Activated CD4-positive, alpha-beta T cell treated with anti-CD3 and anti-CD28 coated beads for 48 hours (primary cell): ENCODE results near the gene LGALS12.
"Not testable (repeated sequence)": the region's sequence is repeated elsewhere in the genome, so short reads cannot be mapped to it uniquely, and the experiment has no call there.

ENCODE experiments used
- DNase-seq: peaks from one replicate; pipeline ENCODE4 v3.0.0-alpha.2; 2020

The LGALS12 gene

DNA sequence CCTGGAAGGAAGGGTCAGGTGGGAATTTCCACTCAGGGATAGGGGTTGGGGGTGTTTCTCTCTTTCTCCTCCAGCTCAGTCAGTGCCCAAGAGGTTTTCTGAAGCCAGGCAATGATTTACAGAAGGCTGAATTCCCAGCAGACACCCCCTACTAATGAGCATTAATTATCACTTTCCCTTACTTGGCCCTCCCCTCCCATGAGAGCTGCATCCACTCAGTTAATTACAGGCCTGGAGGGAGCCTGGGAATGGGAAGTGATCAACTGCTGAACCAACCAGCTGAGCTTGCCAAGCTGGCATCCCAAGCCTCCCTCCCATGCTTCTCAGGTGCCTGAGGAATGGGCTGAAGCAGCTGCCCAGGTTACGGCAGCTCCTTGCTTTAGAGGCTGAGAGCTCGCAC is 992 bp downstream of the LGALS12 start:
- no peak for DNase-seq

DNA sequence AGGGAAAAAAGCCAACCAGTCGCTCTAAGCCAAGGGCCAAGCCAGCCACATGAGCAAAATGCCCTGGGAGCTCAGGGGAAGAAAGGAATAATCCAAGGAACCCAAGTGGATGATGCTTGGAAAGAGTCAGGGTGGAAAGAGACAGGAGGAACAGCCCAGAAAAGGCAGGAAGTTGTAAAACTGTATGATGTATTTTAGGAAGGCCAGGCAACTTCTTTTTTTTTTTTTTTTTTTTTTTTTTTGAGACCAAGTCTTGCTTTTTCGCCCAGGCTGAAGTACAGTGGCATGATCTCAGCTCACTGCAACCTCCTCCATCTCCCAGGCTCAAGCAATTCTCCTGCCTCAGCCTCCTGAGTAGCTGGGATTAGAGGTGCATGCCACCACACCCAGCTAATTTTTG is 1.6 kb downstream of the LGALS12 start:
- no peak for DNase-seq

DNA sequence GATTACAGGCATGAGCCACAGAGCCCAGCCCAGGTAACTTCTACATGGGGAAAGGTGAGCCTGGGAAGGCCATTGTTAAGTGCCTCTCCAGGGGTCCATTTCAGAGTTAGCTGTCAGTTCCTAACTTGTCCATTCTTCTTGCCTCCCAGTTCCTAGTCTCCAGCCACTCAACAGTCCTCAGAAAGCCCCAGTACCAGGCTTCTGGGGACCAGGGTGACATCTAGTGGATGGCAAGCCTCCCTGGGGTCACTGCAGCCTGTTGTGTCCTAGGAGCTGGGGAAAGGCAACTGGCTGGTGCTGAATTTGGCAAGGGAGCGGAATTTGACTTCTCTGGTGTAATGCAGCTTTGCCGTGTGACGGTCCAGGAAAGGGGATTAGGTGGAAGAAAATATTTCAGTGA is 2.1 kb downstream of the LGALS12 start:
- peak; percentile 27 for DNase-seq

DNA sequence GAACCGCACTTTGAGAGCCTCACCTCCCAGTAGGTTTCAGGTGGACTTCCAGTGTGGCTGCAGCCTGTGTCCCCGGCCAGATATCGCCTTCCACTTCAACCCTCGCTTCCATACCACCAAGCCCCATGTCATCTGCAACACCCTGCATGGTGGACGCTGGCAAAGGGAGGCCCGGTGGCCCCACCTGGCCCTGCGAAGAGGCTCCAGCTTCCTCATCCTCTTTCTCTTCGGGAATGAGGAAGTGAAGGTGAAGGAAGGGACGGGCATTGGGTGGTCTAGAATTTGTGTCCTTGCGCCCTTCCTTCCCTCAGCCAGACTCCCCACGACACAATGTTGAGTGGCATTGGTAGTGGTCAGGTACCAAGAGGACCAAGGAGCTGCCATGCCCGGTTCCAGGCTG is 2.9 kb downstream of the LGALS12 start:
- no peak for DNase-seq

DNA sequence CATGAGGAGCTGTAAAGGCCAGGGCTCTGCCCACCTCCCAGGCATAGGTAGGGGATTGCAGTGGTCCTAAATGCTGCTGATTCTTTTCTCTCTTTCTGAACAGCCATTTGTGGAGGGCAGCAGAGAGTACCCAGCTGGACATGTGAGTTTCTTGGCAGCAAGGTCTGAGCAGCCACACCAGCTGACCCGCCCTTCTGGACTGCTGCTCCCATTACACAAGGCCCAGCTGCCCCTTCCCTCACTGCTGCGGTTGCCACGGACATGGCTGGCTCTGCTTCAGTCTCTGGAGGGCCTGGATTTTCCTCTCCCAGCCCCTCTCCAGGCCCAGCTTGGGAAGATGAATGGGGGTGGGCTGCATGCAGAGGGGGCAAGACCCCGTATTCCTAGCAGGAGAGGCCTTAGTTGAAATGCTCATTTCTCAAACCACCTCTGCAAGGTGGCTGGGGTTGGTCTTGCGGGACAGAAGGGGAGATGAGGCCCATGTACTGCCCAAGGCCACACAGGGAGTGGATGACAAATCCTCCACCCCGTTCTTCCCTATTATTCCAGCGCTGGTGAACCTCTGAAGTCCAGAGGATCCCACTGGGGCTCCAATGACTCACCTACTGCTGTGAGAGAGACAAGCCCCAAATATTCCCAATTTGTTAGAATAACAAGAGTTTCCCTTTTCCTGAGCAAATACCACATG is 4.6 kb downstream of the LGALS12 start:
- no peak for DNase-seq

DNA sequence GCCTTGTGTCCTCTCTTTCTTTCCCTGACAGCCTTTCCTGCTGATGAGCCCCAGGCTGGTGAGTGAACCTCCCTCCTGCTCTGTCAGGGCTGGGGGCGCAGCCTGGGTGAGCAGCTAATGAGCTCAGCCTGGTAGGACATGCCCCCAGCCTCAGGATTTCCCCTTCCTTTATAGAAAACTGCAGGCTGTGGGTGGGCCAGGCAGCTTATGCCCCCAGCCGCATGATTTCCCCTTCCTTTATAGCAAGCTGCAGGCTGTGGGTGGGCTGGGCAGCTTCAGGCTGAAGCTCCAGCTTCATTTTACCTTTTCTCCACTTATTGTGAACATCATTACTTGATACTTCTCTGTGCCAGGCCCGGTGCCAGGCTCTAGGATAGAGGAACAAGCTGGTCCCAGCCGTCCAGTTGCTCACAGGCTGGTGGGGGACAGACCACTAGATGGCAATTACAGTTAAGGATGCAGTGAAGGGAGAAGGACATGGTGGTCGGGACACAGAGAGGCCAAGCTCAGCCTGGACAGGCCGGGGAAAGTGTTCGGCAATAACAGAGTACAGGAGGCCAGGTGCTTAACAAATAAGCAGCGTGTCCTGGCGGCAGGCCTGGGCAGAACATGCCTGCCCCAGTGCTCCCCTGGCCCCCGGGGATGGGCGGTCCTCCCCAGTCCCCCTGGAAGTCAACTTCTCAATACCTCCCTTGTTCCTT is 5.3 kb downstream of the LGALS12 start:
- no peak for DNase-seq

DNA sequence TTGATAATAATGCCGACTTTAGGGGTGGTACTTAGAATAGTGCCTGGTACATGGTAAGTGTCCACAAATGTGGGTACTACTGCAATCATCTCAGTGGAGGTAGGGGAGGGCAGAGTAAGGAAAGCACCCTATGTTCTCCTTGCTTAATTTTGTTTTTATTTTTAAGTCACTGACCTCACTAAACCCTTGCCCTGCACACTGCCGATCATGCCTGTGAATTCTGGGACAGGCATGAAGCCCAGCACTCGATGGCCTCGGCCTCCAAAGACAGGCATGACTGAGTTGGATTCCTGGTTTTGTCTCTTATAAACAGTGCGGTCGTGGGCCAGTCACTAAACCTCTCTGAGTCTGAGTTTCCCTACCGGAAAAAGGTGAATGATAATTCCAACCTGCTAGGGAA is 6.9 kb downstream of the LGALS12 start:
- DNase-seq: no peak

DNA sequence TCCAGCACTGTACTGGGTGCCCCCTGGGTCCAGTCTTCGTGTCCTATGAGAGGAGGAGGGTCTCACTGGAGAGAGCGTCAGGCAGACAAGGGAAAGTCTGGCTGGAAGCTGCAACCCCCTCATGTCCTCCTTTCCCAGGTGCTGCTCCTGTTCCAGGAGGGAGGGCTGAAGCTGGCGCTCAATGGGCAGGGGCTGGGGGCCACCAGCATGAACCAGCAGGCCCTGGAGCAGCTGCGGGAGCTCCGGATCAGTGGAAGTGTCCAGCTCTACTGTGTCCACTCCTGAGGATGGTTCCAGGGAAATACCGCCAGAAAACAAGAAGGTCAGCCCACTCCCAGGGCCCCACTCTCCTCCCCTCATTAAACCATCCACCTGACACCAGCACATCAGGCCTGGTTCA is 10.2 kb downstream of the LGALS12 start:
- DNase-seq: no peak

DNA sequence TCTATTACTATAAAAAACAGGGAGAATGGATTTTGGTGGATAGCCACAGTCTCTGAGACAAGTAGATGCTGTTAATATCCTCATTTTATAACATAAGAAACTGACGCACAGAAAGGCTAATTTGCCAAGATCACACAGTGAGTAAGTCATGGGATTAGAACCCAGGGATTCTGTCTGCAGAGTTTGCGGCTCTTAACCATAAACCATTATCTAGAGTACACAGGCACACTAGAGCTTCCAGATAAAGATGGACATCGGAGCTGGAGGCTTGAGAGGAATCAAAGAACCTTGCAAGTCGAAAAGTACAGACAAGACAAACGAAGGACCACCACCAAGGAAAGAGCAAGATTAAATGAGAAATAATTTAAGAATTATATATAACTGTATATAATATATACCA is 11.3 kb downstream of the LGALS12 start:
- DNase-seq: no peak

DNA sequence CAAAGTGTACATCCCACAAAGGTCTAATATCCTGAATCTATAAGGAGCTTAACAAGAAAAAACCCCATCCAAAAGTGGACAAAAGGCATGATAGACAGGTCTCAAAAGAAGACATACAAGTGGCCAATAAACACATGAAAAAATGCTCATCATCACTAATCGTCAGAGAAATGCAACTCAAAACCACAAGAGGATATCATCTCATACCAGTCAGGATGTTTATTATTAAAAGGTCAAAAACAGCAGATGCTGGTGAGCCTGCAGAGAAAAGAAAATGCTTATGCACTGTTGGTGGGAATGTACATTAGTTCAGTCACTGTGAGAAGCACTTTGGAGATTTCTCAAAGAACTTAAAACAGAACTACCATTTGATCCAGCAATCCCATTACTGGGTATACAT is 12.7 kb downstream of the LGALS12 start:
- DNase-seq: no peak

DNA sequence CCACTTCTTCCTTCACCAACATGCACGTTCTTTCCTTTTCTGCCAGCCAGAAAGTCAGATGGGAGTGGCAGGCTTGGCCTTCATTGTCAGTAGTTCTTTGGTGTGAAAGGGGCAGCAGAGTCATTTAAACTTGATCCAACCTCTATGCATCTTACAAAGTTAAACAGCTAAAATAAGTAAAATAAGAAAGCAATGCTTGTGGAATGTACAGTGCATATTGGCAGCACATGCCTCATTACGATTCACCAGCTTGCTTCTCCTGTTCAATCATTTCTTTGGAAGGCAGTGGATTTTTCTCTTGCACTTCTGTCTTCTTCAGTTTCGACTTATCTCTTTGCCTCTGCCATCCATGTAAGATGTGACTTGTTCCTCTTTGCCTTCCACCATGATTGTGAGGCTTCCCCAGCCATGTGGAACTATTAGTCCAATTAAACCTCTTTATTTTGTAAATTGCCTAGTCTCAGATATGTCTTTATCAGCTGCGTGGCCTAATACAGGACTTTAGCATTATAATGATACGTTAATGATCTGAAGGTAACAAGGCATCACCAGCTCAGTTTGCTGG is 14.8 kb downstream of the LGALS12 start:
- no peak for DNase-seq

DNA sequence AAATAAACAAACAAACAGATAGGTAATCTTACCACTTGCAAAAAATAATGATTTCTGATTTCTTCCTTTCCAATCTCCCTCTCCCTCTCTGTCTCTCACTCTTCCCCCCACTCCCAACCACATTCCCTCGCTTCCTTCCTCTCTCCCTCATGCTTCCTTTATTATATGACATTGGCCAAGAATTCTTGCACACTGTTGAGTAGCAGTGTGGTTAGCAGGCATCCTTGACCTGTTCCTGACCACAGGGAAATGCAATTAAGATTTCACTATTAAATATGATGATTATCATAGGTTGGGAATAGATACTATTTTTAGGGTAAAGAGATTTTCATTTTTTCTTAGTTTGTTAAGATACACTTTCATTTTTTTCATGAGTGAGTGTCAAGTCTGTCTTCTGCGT is 16.0 kb downstream of the LGALS12 start:
- DNase-seq: no peak

DNA sequence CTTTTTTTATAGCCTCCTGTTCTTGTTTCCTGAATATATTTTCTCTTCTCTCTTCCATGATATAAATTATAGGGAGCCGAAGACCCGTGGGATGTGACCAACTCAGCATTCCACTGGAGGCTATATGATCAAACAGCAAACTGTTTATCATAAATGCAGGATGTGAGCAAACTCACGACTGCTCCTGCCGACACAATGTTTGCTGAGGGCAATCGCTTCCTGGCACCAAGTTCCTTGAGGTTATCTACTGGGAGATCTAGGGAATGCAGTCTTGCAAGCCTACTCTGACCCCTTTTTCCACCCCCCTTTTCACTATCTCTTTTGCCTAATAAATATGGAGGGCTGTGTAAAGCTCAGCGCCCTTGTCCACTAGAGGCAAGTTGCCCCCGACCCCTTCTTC is 17.3 kb downstream of the LGALS12 start:
- no peak for DNase-seq

DNA sequence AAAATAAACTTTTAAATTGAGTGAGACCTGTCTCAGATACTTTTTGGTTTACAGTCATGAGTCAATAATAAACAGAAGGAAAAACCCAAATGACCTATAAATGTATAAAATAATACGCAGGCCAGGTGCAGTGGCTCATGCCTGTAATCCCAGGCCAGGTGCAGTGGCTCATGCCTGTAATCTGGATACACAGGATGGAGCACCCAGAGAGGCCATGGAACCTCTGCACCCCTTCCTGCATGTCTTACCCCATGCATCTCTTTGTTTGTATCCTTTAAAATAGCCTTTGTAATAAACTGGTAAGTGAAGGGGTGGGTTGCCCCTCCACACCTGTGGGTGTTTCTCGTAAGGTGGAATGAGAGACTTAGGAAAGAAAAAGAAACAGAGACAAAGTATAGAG is 21.8 kb downstream of the LGALS12 start:
- DNase-seq: no peak

DNA sequence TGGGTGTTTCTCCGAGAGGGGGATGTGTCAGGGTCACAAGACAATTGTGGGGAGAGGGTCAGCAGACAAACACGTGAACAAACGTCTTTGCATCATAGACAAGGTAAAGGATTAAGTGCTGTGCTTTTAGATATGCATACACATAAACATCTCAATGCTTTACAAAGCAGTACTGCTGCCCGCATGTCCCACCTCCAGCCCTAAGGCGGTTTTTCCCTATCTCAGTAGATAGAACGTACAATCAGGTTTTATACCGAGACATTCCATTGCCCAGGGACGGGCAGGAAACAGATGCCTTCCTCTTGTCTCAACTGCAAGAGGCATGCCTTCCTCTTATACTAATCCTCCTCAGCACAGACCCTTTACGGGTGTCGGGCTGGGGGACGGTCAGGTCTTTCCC is 22.3 kb downstream of the LGALS12 start:
- not testable (repeated sequence) for DNase-seq

DNA sequence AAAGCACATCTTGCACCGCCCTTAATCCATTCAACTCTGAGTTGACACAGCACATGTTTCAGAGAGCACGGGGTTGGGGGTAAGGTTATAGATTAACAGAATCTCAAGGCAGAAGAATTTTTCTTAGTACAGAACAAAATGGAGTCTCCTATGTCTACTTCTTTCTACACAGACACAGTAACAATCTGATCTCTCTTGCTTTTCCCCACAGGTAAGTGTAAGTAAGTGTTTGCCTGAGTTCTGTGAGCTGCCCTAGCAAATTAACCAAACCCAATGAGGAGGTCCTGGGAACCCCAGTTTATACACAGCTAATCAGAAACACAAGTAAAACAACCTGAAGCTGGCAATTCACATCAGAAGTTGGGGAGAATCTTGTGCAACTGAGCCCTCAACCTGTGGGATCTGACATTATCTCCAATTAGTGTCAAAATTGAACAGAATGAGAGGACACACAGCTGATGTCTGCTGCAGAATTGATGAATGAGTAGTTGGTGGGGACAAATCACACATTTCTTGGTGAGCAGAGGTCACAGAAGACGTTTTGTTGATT is 22.9 kb downstream of the LGALS12 start:
- not testable (repeated sequence) for DNase-seq

DNA sequence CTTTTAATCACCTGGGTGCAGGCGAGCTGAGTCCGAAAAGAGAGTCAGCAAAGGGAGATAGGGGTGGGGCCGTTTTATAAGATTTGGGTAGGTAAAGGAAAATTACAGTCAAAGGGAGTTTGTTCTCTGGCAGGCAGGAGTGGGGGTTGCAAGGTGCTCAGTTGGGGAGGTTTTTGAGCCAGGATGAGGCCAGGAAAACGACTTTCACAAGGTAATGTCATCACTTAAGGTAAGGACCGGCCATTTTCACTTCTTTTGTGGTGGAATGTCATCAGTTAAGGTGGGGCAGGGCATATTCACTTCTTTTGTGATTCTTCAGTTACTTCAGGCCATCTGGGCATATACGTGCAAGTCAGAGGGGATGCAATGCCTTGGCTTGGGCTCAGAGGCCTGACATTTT is 23.5 kb downstream of the LGALS12 start:
- DNase-seq: not testable (repeated sequence)

DNA sequence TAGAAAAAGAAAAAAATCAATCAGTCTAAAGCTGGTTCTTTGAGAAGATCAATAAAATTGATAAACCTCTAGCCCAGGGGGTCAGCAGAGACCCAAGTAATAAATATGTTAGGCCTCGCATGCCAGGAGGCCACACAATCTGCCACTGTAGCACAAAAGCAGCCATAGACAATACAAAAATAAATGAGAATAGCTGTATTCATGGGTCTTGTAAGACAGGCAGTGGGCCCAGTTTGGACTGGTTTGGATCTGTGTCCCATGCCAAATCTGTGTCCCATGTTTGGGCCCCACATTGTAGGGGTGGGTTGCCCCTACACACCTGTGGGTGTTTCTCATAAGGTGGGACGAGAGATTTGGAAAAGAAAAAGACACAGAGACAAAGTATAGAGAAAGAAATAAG is 24.1 kb downstream of the LGALS12 start:
- no peak for DNase-seq

DNA sequence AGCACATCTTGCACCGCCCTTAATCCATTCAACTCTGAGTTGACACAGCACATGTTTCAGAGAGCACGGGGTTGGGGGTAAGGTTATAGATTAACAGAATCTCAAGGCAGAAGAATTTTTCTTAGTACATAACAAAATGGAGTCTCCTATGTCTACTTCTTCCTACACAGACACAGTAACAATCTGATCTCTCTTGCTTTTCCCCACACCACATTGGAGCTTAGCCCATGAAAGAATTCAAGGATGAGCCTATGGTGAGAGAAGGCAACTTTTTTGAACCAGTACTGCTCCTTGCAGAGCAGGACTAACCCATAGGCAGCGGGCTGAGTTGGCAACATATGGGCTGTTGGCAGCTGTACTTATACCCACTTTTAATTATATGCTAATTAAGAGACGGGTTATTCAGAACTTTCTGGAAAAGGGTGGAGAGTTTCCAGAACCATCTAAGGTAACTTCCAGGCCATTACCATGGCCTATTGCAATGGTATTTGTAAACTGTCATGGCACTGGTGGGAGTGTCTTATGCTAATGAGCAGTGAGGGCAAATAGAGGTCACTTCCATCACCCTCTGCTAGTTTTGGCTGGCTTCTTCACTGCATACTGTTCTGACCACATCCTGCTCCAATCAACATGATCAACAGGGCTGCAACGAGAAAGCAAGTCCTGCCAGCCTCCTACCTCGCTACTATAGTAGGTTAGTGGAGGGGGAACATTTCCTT is 25.3 kb downstream of the LGALS12 start:
- peak; percentile 54 for DNase-seq

DNA sequence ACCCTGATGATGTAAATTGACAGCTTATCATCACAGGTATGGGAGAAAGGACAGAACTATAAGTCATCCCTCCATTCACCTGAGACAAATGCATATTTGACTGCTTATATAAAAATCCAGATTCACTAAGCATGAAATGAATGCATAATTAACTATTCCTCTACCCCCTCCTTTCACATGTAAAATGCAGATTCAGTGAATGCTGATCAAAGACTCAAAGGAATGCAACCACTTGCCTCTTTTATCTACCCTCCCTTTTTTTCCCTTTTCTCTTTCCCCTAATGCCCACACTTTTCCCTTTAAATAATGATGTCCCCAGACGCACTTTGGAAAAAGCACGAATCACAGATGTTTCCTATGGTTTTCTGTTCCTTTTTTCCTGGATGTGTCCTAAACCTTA is 26.2 kb downstream of the LGALS12 start:
- DNase-seq: no peak

DNA sequence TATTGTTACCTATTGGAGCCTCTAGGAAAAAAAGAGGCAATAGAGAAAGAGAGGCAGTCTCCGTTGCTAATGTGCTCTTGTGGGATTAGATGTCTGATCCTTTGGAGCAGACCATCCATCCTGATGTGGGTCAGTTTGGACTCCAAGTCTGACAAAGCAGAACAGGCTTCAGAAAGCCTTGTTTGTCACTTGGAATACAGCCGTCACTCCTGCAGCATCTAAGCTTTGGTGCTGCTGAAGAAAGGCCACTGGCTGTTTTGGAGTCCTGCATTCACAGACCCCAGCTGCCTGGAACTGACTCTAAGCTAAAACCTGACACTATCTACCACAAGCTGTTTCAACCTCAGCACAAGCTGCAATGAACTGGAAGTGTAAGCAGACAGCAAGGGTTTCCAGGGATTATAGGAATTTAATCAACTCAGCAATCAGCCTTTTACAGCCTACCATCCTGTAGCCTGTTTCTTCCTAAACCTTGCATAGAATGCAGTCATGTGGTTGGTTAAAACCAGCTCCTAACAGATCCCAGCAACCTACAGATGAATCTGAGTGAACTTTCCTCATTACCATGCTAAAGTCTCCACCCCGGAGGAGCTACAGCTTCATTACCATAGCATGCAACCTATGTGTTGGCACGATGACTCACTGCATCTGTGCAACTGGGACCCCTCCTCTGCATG is 27.1 kb downstream of the LGALS12 start:
- no peak for DNase-seq

DNA sequence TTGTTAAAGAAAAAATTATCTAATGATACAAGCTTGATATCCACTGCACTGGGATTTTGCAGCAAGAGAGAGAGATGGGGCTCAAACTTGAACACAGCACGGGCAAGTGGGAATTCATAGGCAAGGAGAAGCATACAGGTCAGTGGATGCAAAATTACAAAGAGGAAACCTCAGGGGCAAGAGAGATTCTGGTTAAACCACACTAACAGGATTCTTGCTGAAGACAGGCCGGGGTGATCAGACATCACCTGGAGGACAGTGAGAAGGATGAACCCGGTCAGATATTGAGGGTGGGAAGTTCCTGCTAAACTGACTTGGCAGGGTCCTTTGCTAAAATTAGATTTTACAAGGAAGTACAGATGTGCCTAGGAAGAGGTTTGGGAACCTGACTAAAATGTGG is 28.2 kb downstream of the LGALS12 start:
- DNase-seq: no peak

DNA sequence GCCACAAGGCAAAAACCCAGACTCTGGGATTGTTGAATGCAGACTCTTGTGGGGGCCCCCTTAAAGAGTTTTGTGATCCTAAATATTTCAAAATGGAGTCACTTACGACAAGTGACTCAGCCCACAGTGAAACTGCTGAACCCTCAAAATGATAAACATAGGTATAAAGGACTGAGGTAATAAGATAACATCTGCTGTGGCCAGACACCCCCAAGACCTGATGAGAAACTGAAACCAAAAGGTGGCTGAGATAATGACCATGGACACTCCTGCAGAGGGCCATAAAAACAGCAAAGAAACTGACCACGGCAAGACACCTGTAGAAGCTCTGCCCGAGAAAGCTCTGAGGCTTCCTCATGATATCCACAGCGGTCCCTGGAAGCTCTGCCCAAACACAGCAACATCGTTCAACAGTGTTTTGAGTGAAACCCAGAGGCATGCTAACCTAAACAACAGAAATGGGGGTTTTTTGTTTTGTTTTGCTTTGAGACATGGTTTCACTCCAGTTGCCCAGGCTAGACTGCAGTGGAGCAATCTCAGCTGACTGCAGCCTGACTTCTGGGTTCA is 29.1 kb downstream of the LGALS12 start:
- no peak for DNase-seq
